HAP-1 (cell line): ENCODE measurements around the gene STMND1.
A peak's percentile ranks its signal among the peaks of the same experiment; 100 is the strongest.

Experiments used
- DNase-seq, 2 experiments: peaks; one replicate each; pipeline ENCODE4 v3.0.0-alpha.2; 2016 to 2020; ENCODE audit warnings: low spot score in 2 of 2
- H3K27me3 ChIP-seq: fragments of 250-450 bp; sonication (Bioruptor Pico); 2 replicates; pipeline ENCODE4 v1.5.1; 2020; ENCODE audit warnings: low read depth, mild to moderate bottlenecking, moderate library complexity
- H3K36me3 ChIP-seq: fragments of 250-450 bp; sonication (Bioruptor Pico); replicated peaks from 2 replicates; pipeline ENCODE4 v1.5.1; 2020; ENCODE audit warnings: mild to moderate bottlenecking
- H3K4me1 ChIP-seq: fragments of 250-450 bp; sonication (Bioruptor Pico); 2 replicates; pipeline ENCODE4 v1.5.1; 2020; ENCODE audit warnings: mild to moderate bottlenecking
- H3K4me3 ChIP-seq: fragments of 250-450 bp; sonication (Bioruptor Pico); 2 replicates; pipeline ENCODE4 v1.5.1; 2020; ENCODE audit warnings: mild to moderate bottlenecking, moderate library complexity
- H3K9me3 ChIP-seq: fragments of 250-450 bp; sonication (Bioruptor Pico); 2 replicates; pipeline ENCODE4 v1.5.1; 2020; ENCODE audit warnings: mild to moderate bottlenecking, moderate library complexity
- in situ Hi-C: fragments of 300-500 bp; cut with MboI; formaldehyde crosslinking; loops from 3 replicates; pipeline ENCODE4 v1.14.3; 2020; ENCODE audit warnings: low sequenced_read_pairs, inconsistent platforms, mixed read lengths

The STMND1 gene

DNA sequence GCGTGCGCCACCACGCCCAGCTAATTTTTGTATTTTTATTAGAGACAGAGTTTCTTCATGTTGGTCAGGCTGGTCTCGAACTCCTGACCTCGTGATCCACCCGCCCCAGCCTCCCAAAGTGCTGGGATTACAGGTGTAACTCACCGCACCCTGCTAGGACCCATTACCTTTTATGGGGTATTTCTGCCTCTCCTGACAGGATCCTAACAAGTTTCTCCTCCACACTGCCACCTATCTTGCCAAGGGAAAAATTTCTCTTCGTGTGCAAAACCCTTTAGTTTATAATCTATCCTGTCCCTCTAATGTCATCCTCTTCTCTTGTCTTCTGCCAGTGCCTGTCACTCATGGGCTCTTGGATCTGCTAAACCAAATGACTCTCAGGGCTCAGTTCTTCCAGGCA is 1.9 kb downstream of the STMND1 start:
- in situ Hi-C loops = no loop called here
- Histone ChIP-seq H3K36me3 (no peaks in the 10 kb centered on the region), H3K27me3 (peaks cover 8% of the 10 kb centered on the region), H3K9me3 (no peaks in the 10 kb centered on the region), H3K4me3 (no peak overlapping the region), H3K4me1 (no peaks in the 10 kb centered on the region)
- DNase-seq = no peak

DNA sequence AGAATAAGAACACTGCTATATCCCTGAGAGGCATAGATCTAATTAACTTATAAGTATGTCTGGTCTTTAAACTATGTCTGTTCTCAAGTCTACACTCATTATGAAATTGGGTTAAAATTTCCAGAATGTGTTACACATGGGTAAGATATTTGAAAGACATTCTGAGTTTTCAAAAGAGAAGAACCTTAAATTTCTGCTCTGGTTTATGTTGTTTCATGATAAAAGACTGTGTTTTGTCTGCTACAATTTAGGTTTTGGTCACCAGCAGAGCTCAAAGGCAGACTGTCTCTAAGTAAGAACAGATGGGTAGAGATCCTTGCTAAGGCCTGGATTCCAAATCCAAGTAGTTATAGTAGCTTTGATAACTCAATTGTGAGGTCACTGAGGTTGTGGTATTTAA is 6.0 kb downstream of the STMND1 start:
- H3K27me3 ChIP-seq = no peaks in the 10 kb centered on the region; the same call in 1 of the 2 replicates
- in situ Hi-C loops = no loop called here
- H3K9me3 ChIP-seq = no peaks in the 10 kb centered on the region
- DNase-seq = no peak
- no peaks in the 10 kb centered on the region for H3K4me1 ChIP-seq
- H3K36me3 ChIP-seq = no peaks in the 10 kb centered on the region
- no peak overlapping the region for H3K4me3 ChIP-seq

DNA sequence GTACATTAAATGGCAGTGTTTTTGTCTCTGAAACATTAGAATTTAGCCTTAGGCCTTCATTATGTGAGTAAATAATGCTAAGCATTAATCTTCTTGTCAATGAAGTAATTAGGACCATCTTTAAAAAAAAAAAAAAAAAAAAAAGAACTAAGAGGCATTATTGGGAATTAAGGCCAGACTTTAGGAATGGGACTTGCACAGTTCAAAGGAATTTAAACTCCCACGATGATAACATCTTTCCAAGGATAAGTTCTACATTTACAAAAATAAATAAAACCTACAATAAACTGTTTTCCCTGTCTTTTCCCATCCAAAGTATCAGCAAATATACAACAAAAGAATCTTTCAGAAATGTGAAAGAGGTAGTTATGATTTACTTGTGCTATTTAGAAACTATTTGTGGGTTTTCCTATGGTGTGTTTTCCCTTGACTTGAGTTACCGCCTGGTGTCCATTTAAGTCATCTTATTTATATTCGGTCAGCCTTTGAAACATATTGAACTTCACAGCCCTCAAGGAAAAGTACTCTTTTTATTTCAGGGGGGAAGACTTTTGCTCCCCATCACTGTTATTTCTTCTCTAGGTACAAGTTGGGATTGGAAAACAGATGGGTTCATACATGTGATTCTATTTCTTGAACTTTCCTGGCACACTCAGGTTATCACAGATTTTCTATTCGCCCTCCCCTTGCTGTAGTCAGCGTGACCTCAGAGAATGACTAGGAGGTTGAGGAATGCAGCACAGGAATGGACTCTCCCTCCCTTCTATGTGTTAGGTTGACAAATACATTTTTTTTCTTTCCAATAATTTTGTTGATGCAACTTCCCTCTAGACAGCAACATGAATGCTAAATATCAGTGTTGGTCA is 13.6 kb downstream of the STMND1 start:
- DNase-seq = peak in 1 of 2 experiments; percentile 23
- in situ Hi-C loops = no loop called here
- no peak overlapping the region for H3K4me3 ChIP-seq

DNA sequence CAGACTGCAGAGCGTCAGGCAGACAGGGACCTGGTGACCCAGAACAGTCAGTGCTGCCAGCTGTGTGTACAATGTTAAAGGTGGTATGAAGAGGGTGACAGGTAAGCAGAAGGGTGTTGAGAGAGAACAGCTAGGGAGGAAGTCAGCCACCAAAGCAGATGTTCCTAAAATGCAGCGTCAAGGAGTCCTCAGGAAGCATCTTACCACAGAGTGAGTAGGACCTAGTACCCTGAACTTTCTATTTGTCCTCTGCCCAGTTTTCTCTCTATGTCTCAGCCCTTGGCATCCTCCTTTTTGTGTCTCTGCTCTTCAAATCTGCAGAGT is 14.2 kb downstream of the STMND1 start:
- Histone ChIP-seq H3K36me3 (no peaks in the 10 kb centered on the region), H3K27me3 (no peaks in the 10 kb centered on the region), H3K4me1 (peaks cover 11% of the 10 kb centered on the region), H3K9me3 (no peaks in the 10 kb centered on the region), H3K4me3 (no peak overlapping the region)
- no peak for DNase-seq
- in situ Hi-C loops = no loop called here

More for the DNA sequence above, 13.6 kb downstream of the STMND1 start:
- Histone ChIP-seq H3K9me3 (no peaks in the 10 kb centered on the region), H3K36me3 (no peaks in the 10 kb centered on the region), H3K27me3 (no peaks in the 10 kb centered on the region), H3K4me1 (peaks cover 11% of the 10 kb centered on the region)

DNA sequence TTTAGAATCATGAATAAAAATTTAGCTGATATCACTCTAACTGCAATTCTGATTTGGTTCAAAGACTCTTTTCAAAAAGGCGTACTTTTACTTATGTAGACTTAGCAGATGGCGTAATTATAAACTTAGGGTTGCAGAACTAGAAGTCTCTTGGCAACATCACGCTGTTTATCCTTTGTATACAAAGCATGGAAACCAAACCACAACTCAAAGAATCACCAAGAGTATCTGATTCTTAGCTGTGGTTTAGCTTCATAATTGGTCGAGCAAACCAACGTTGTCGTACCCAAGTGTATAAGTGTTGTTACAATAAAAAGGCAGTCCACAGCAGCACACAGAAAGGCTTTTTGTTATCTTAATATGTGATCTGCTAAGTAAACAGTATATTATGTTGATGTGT is 18.2 kb downstream of the STMND1 start:
- Histone ChIP-seq H3K4me1 (peaks cover 6% of the 10 kb centered on the region), H3K36me3 (no peaks in the 10 kb centered on the region), H3K27me3 (peaks cover 3% of the 10 kb centered on the region; the same call in 1 of the 2 replicates), H3K4me3 (no peak overlapping the region), H3K9me3 (no peaks in the 10 kb centered on the region)
- DNase-seq = no peak
- in situ Hi-C loops = no loop called here

DNA sequence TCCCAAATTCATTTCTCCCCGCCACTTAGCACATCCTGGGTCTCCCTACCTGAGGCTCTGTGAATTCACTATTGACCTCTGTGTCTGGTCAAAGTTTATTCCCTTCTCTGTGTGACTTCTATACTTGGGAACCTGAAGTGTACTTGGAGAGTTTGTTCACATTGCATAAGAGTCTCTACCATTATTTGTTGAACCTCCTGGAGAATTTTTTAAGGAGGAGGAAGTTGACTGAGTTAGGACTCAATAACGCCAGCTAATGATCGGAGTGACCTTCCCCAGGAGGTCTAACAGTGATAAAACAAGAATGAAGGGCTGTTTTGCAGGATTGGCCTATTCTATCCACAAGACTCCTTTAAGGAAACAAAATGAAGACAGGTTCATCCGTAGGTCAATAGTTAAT is 23.6 kb downstream of the STMND1 start:
- no peaks in the 10 kb centered on the region for H3K36me3 ChIP-seq
- no peaks in the 10 kb centered on the region for H3K4me1 ChIP-seq
- in situ Hi-C loops = no loop called here
- no peak overlapping the region for H3K4me3 ChIP-seq
- peaks cover 3% of the 10 kb centered on the region; the same call in 1 of the 2 replicates for H3K27me3 ChIP-seq
- no peaks in the 10 kb centered on the region for H3K9me3 ChIP-seq
- DNase-seq = no peak

DNA sequence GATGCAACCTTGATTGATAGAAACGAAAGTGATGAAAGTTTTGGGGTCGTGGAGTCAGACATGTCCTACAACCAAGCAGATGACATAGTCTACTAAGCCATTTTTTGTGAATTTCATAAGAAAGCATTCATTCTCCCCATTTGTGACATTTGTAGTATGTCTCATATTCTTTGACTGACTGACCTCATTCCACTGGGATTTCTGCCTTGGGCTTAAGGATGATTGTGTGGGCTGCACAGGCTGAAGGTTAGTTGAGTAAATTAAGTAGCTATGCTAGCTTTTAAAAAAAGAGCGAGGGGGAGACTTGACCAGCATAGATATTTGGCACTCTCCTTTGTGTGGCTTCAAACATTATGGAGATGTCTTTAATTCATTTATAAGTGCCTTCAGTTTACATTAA is 28.9 kb downstream of the STMND1 start:
- no peaks in the 10 kb centered on the region for H3K9me3 ChIP-seq
- H3K36me3 ChIP-seq = no peaks in the 10 kb centered on the region
- no peaks in the 10 kb centered on the region for H3K4me1 ChIP-seq
- no peak for DNase-seq
- H3K27me3 ChIP-seq = peaks cover 4% of the 10 kb centered on the region; the same call in 1 of the 2 replicates
- in situ Hi-C loops = no loop called here
- H3K4me3 ChIP-seq = no peak overlapping the region

DNA sequence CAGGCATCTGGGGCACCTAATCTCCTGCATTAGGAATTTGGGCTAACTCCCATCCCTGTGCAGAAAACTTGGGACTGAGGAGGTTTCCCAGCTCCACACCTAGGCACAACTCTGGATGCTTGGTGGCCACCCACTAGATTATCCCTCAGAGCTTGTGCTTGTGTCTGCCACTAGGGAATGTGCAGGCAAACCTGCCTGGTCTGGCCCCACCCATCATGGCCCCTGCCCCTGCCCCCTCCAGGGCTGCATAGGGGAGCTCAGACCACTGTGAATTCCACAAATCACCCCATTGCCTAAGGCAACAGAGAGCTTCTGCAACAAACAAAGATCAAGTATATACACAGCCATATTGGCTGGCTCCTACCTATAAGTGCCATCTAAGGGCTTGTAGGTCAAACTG is 31.1 kb downstream of the STMND1 start:
- no peak for DNase-seq
- H3K9me3 ChIP-seq = no peaks in the 10 kb centered on the region
- no peak overlapping the region for H3K4me3 ChIP-seq
- in situ Hi-C loops = no loop called here
- H3K27me3 ChIP-seq = peaks cover 8% of the 10 kb centered on the region; the same call in 1 of the 2 replicates
- no peaks in the 10 kb centered on the region for H3K4me1 ChIP-seq
- H3K36me3 ChIP-seq = no peaks in the 10 kb centered on the region

DNA sequence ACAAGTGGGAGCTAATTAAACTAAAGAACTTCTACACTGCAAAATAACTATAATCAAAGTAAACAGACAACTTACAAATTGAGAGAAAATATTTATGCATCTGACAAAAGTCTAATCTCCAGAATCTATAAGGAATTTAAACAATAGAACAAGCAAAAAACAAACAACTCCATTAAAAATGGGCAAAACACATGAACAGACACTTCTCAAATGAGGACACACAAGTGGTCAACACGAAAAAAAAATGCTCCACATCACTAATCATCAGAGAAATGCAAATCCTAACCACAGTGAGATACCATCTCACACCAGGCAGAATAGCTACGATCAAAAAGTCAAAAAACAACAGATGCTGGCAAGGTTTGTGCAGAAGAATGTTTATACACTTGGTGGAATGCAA is 36.2 kb downstream of the STMND1 start:
- Histone ChIP-seq H3K9me3 (no peaks in the 10 kb centered on the region), H3K36me3 (no peaks in the 10 kb centered on the region), H3K27me3 (peaks cover 8% of the 10 kb centered on the region; the same call in 1 of the 2 replicates), H3K4me3 (no peak overlapping the region), H3K4me1 (no peaks in the 10 kb centered on the region)
- no peak for DNase-seq
- in situ Hi-C loops = no loop called here

DNA sequence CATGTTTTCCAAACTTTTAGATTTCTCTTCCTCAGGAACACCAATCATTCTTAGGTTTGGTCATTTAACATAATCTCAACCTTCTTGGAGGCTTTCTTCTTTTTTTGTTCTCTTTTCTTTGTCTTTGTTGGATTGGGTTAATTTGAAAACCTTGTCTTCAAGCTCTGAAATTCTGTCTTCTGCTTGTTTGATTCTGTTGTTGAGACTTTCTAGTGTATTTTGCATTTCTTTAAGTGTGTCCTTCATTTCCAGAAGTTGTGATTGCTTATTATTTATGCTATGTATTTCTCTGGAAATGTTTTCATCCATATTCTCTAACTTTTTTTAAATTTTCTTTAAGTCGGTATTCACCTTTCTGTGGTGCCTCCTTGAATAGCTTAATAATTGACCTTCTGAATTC is 42.2 kb downstream of the STMND1 start:
- in situ Hi-C loops = no loop called here
- H3K4me3 ChIP-seq = no peak overlapping the region

DNA sequence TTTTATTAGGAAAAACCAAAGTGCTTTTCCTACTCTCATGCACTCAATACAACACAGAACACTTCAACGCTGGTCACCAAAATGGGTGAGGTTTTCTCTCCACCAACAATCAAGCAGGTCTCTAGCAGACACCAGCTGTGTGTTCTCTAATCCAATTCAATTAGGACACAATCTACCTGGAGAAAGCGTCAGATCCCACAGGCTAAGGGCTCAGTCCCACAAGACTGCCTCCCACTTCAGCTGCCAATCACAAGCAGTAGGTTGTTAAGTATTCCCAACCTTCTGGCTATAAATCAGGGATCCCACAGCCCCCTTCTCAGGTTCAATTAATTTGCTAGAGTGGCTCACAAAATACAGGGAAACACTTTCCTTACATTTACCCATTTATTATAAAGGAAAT is 47.7 kb downstream of the STMND1 start:
- Histone ChIP-seq H3K9me3 (no peaks in the 10 kb centered on the region), H3K36me3 (no peaks in the 10 kb centered on the region), H3K27me3 (no peaks in the 10 kb centered on the region), H3K4me3 (no peak overlapping the region), H3K4me1 (no peaks in the 10 kb centered on the region)
- DNase-seq = no peak
- in situ Hi-C loops = no loop called here

More for the DNA sequence above, 42.2 kb downstream of the STMND1 start:
- H3K36me3 ChIP-seq = no peaks in the 10 kb centered on the region
- H3K9me3 ChIP-seq = no peaks in the 10 kb centered on the region
- H3K27me3 ChIP-seq = 0 out of 2 replicates have a peak, but pooled peaks cover 4% of the 10 kb centered on the region
- DNase-seq = no peak
- no peaks in the 10 kb centered on the region for H3K4me1 ChIP-seq

DNA sequence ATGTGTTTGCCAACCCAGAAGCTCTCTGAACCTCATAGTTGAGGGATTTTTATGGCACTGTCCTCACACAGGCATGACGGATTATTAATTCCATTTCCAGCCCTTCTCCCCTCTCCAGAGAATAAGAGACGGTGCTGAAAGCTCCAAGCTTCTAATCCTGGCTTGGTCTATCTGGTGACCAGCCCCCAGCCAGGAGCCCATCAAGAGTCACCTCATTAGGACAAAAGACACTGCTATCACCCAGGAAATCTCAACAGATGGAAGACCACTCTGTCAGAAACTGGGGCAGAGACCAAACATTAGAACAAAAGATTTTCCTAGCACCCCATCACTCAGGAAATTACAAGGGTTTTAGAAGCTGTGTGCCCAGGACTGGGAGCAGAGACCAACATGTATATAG is 48.2 kb downstream of the STMND1 start:
- in situ Hi-C loops = loop anchor here (10.0 kb wide), 1 partner anchor 665 kb away; no protein-coding TSS in a partner anchor
- DNase-seq = no peak
- no peaks in the 10 kb centered on the region for H3K27me3 ChIP-seq
- no peaks in the 10 kb centered on the region for H3K36me3 ChIP-seq
- no peak overlapping the region for H3K4me3 ChIP-seq
- no peaks in the 10 kb centered on the region for H3K4me1 ChIP-seq
- no peaks in the 10 kb centered on the region for H3K9me3 ChIP-seq

DNA sequence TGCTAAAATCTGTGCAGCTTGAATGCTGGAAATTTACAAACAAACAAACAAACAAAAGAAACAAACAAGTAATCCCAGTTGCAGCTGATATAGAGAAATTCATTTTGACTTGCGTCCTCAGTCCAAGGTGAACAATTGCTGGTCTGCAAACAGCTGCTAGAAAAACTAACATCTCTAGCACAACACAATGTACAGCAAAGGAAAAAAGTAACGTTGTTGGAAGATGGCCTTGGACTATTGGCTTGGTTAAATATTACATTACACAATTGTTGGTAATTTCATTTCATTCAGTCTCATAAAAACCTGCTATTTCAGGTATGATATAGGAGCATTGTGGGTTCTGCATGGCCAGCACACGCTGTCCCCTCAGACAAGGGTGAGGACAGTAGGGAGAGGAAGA is 50.0 kb downstream of the STMND1 start:
- in situ Hi-C loops = loop anchor here (10.0 kb wide), 1 partner anchor 663 kb away; no protein-coding TSS in a partner anchor
- no peak overlapping the region for H3K4me3 ChIP-seq
- no peaks in the 10 kb centered on the region for H3K9me3 ChIP-seq
- H3K27me3 ChIP-seq = no peaks in the 10 kb centered on the region
- no peak for DNase-seq
- no peaks in the 10 kb centered on the region for H3K36me3 ChIP-seq
- H3K4me1 ChIP-seq = no peaks in the 10 kb centered on the region

DNA sequence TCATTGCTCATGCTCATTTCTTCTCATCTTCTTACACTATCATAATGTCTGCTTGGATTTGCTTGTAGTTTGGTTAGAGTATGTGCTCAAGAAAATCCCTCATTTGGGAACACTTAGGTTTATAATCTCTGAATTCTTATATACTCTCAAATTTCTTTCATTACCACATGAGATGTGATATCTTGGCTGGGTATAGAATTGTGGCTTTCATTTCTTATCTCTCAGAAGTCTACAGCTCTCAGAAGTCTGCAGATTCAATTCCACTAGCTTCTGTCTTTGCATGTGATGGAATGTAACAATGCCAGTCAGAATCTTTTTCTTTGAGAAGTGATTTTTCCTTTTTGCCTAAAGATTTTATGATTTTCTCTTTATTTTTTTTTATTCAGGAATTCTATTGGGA is 50.9 kb downstream of the STMND1 start:
- no peaks in the 10 kb centered on the region for H3K27me3 ChIP-seq
- no peaks in the 10 kb centered on the region for H3K9me3 ChIP-seq
- no peak for DNase-seq
- H3K36me3 ChIP-seq = no peaks in the 10 kb centered on the region
- H3K4me3 ChIP-seq = no peak overlapping the region
- in situ Hi-C loops = loop anchor here (10.0 kb wide), 1 partner anchor 662 kb away; no protein-coding TSS in a partner anchor
- H3K4me1 ChIP-seq = no peaks in the 10 kb centered on the region
